GM12875 (cell line): ENCODE results near the gene CACNA1D.
"Not testable (repeated sequence)": the region's sequence is repeated elsewhere in the genome, so short reads cannot be mapped to it uniquely, and the experiment has no call there.

Experiments used
- H3K4me3 ChIP-seq: one replicate; pipeline ENCODE4 v1.5.1; 2011; ENCODE audit warnings: low read depth, low read length, control low read depth
- TF ChIP-seq, protein P1 (sequence below): IDR thresholded peaks from 2 replicates; pipeline ENCODE4 v1.5.1; 2011; ENCODE audit warnings: low read depth, mild to moderate bottlenecking, control low read depth, inconsistent platforms, low read length, moderate library complexity, borderline replicate concordance; ENCODE audit not compliant: insufficient read depth

CACNA1D gene

DNA sequence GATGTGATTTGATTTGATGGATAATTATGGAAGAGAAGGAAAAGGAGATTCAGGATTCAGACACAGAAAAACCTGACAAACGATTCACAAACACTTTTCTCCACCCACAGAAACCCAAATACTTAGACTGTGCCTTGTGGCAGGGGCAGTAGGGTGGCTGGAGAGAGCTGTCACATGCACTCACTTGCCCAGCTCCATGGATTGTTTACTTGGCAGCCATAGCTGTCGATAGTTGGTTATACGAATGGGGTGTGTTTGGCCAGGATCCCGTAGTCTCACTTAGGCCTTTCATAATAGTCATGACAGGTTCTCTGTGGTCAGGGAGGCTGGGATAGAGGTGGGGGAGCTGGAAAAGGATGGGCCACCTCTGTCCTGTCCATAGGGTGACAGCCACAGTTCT lies 76.9 kb downstream of the CACNA1D start:
- TF ChIP-seq, protein P1, sequence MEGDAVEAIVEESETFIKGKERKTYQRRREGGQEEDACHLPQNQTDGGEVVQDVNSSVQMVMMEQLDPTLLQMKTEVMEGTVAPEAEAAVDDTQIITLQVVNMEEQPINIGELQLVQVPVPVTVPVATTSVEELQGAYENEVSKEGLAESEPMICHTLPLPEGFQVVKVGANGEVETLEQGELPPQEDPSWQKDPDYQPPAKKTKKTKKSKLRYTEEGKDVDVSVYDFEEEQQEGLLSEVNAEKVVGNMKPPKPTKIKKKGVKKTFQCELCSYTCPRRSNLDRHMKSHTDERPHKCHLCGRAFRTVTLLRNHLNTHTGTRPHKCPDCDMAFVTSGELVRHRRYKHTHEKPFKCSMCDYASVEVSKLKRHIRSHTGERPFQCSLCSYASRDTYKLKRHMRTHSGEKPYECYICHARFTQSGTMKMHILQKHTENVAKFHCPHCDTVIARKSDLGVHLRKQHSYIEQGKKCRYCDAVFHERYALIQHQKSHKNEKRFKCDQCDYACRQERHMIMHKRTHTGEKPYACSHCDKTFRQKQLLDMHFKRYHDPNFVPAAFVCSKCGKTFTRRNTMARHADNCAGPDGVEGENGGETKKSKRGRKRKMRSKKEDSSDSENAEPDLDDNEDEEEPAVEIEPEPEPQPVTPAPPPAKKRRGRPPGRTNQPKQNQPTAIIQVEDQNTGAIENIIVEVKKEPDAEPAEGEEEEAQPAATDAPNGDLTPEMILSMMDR: no peak
- no peak overlapping the region for H3K4me3 ChIP-seq

DNA sequence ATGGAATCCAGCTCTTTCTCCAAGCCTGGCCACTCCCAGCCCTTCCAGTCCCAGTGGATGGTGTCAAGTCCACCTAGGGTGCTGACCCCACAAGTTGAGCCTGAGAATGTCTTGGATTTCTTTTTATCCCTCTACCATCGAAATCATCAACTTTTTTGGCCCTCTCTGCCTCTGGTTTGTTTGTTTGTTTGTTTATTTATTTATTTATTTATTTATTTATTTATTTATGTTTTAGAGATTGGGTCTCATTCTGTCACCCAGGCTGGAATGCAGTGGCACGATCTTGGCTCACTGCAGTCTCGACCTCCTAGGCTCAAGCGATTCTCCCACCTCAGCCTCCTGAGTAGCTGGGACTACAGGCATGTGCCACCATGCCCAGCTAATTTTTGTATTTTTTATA lies 77.8 kb downstream of the CACNA1D start:
- H3K4me3 ChIP-seq: not testable (repeated sequence)

DNA sequence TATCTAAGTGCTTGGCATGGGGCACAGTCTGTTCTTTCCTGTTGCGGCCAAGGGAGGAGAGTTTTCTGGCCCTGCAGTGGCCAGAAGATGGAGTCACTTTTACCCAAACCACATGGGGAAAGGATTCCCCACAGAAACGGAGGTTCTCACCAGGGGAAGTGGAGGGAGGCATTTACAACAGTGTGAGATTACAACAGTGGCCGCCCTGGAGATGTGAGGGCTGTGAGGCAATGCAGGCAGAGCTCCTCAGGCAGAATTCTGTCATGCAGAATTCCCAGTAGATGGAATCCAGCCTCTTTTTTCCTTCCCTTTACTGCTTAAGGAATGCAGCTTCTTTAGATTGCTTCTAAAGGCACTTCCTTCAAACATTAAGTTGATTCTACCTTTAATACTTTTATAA lies 83.1 kb downstream of the CACNA1D start:
- TF ChIP-seq, protein P1: no peak
- H3K4me3 ChIP-seq: no peak overlapping the region

DNA sequence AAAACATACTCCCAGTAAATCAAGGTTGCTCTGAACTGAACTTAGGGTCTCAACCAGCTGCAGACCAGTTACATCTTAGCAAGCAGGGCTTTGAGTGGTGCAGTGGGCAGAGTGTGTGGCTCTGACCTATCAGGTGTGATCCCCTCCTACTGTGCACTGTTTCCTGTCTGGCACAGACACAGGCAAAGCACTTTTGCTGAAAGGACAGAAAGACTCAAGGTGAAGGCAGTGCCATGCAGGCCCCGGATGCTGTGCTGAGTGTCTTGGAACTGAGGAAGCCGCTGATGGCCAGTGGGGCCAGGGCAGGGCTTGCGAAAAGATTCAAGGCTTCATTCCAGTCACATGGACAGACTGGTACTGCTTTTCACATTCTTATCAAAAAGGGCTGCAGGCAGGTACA lies 85.2 kb downstream of the CACNA1D start:
- TF ChIP-seq, protein P1: no peak
- no peak overlapping the region for H3K4me3 ChIP-seq

DNA sequence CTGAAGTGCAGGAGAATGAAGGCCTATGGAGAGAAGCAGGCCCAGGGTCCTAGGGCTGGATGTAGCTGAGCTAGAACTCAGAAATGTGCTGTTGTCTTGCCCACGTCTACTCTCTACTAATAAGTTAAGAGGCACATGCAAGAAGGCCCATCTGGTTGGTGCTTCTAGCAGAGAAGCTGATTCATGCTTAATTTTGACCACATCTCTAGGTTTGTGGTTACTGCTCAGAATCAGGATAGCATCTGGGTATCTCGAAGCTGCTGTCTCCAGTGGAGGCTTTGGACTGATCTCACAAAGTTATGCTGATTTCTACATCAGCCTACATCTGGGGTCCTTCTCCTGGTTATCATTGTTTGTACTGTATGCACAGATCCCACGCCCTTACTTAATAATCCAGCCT lies 87.3 kb downstream of the CACNA1D start:
- TF ChIP-seq, protein P1: no peak
- H3K4me3 ChIP-seq: no peak overlapping the region

DNA sequence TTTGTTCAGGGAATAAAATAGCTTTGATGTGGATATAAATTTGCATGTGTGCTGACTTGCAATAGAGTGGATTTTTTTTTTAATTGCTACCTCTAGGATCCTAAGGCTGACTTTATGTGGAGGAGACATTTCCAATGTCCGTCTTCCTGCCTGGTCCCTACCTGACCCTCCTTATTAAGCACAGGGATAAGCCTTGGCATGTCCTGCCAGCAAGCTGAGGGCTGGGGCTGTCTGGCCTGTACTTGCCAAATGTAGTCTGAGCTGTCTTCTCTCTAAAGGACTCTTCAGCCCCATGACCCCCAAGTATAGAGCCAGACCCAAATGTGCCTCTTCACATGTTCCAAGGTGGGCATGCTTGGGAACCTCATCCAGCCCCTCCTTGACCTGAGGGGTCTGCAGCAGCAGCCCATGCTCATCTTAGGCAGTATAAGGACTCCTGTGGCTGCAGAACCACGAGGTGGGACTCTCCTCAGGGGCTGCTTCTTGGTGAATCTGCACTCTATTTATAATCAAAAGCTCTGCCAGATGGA lies 88.8 kb downstream of the CACNA1D start:
- TF ChIP-seq, protein P1: no peak
- H3K4me3 ChIP-seq: no peak overlapping the region

DNA sequence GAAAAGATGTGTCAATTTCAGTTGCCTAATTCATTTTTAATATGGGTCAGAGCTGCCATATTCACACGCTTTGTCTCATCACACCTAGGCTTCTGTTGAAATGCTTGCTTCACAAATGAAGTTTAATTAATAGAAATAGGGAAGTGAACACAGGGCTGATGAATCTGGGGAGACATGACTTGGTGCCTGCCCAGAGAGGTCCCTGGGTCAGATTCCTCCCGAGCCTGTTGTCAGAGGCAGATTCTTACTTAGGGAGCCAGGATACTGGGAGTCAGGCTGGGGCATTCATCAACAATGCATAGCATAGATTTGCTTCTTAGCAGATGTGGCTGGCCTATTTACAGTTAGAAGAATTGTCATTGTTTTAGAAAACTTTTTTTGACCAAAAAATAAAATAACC lies 90.6 kb downstream of the CACNA1D start:
- TF ChIP-seq, protein P1: no peak
- H3K4me3 ChIP-seq: no peak overlapping the region

DNA sequence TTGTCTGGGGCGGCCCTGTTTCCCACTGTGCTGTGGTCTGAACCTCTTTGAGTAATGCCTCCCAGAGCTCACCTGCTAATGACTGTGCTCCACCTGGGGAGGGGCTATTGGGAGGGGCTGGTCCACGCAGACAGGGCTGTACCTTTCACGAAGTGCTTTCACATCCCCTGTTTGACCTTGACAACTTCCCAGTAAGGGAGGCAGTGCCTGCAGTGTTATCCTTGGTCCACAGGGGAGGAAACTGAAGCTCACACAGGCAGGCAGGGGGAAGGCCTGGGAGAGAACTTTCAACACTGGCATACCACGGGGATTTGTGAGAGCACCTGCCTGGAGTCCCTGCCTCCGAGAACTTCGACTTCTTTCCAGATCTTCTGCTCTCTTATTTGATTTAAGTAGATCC lies 91.2 kb downstream of the CACNA1D start:
- TF ChIP-seq, protein P1: no peak
- no peak overlapping the region for H3K4me3 ChIP-seq
